Mesothelial cell of epicardium (in vitro differentiated cells): ENCODE data around the gene USE1. TPM values are rescaled to one million over a fixed set of nuclear protein-coding genes. Genes with fewer than 3 reads are reported as not detected.

Experiments used
- DNase-seq, 2 experiments: peaks; one replicate each; pipeline ENCODE4 v3.0.0; 2021; ENCODE audit warnings: low spot score in 2 of 2; ENCODE audit not compliant: unreplicated experiment in 2 of 2
- H3K27ac Mint-ChIP-seq: 2 replicates; pipeline ENCODE4 v1.8.0; 2021; ENCODE audit warnings: mixed read lengths
- H3K27me3 Mint-ChIP-seq: 2 replicates; pipeline ENCODE4 v1.8.0; 2021; ENCODE audit warnings: low read depth, mixed read lengths
- H3K36me3 Mint-ChIP-seq: 2 replicates; pipeline ENCODE4 v1.8.0; 2021; ENCODE audit warnings: mixed read lengths
- H3K4me1 Mint-ChIP-seq: 2 replicates; pipeline ENCODE4 v1.8.0; 2021; ENCODE audit warnings: mixed read lengths
- H3K4me3 Mint-ChIP-seq: 2 replicates; pipeline ENCODE4 v1.8.0; 2021; ENCODE audit warnings: mild to moderate bottlenecking, moderate library complexity, mixed read lengths
- H3K9me3 Mint-ChIP-seq: 2 replicates; pipeline ENCODE4 v1.8.0; 2021; ENCODE audit warnings: mixed read lengths
- total RNA-seq: library from RNA; stranded (reverse); gene quantifications from 3 replicates; pipeline ENCODE4 v1.2.1, GENCODE V29; 2021
- TF ChIP-seq, protein P1 (sequence below): fragments of 200-600 bp; sonication (generic); IDR thresholded peaks from one replicate; pipeline ENCODE4 v1.5.0; 2021; ENCODE audit warnings: antibody characterized with exemption; ENCODE audit not compliant: unreplicated experiment

Gene USE1
- total RNA-seq, 1 donor from 2014 or later, result 25.8 TPM

DNA sequence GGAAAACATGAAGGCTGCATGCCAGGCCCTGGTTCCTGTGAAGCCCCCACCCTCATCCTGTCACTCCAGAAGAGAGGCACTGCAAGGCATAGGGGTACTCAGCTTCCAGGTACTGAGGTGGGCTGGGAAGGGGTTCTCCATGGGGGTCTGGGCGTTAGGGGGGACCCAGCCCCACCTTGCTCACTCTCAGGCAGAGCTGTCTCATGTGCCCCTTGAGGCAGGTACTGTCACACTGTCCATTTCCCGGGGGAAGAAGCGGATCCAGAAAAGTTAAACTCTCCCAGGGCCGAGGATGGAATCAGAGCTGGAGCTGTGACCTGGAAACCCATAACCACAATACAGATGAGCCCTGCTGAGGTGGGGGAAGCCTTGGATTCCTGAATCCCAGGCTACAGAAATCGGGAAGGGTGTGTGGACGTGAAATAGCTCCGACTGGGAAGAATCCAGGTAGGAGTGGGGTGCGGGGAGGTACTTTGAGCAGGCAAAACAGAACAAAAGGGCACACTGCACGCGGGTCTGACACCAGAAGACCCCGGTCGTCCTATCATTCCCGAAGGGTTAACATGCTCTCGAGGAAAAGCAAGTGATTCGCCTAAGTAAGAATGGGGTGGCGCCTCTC lies 540 bp upstream of the USE1 start:
- TF ChIP-seq, protein P1, sequence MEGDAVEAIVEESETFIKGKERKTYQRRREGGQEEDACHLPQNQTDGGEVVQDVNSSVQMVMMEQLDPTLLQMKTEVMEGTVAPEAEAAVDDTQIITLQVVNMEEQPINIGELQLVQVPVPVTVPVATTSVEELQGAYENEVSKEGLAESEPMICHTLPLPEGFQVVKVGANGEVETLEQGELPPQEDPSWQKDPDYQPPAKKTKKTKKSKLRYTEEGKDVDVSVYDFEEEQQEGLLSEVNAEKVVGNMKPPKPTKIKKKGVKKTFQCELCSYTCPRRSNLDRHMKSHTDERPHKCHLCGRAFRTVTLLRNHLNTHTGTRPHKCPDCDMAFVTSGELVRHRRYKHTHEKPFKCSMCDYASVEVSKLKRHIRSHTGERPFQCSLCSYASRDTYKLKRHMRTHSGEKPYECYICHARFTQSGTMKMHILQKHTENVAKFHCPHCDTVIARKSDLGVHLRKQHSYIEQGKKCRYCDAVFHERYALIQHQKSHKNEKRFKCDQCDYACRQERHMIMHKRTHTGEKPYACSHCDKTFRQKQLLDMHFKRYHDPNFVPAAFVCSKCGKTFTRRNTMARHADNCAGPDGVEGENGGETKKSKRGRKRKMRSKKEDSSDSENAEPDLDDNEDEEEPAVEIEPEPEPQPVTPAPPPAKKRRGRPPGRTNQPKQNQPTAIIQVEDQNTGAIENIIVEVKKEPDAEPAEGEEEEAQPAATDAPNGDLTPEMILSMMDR, result no peak
- Mint-ChIP-seq H3K27ac (peak overlapping the region; percentile 99), H3K4me1 (peaks cover 10% of the 10 kb centered on the region), H3K4me3 (peak overlapping the region; percentile 92), H3K27me3 (no peaks in the 10 kb centered on the region), H3K36me3 (peaks cover 28% of the 10 kb centered on the region), H3K9me3 (no peaks in the 10 kb centered on the region)
- no peak for DNase-seq

DNA sequence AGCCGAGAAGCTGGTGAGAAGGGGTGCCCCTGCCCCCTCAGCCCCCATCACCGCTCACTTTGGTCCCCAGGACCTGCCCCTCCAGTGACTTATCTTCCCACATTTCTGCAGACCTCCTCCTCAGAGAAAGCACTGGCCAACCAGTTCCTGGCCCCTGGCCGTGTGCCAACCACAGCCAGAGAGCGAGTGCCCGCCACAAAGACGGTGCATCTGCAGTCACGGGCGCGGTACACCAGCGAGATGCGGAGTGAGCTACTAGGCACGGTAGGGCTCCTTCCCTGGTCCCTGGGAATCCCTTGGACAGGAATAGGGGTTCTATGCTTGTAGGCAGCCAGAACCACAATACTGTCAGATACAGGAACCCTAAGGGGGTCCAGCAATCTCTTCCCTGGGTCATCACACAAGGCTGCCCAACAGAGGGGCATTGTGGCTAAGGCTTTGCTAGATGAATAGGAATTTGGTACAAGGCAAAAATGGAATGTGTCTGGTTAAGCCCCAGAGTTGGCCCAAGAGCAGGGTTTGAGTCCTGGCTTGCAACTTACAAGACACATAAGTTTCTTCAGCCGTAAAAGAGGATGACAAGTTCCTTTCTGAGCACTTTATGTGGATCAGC lies 1.0 kb downstream of the USE1 start:
- no peaks in the 10 kb centered on the region for H3K9me3 Mint-ChIP-seq
- peaks cover 10% of the 10 kb centered on the region for H3K4me1 Mint-ChIP-seq
- DNase-seq, result no peak
- peak overlapping the region; percentile 92 for H3K4me3 Mint-ChIP-seq
- TF ChIP-seq, protein P1, result no peak
- no peaks in the 10 kb centered on the region for H3K27me3 Mint-ChIP-seq
- H3K27ac Mint-ChIP-seq, result peak overlapping the region; percentile 99
- peaks cover 25% of the 10 kb centered on the region for H3K36me3 Mint-ChIP-seq

DNA sequence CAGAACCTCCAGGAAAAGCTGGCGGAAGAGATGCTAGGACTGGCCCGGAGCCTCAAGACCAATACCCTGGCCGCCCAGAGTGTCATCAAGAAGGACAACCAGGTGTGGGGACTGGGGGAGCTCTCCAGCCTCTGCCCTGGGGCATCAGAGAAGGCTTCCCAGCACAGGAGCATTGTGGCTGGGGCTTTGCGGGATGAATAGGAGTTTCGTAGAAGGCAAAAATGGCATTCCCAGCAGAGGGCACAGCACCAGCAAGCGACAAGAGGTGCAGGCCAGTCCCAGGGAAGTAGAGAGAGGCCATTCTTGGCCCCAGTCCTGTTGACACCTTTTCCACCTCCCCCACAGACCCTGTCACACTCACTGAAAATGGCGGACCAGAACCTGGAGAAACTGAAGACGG lies 4.1 kb downstream of the USE1 start:
- DNase-seq, result no peak
- H3K27ac Mint-ChIP-seq, result no peak overlapping the region
- TF ChIP-seq, protein P1, result no peak
- H3K4me1 Mint-ChIP-seq, result peaks cover 10% of the 10 kb centered on the region
- no peaks in the 10 kb centered on the region for H3K27me3 Mint-ChIP-seq
- no peak overlapping the region for H3K4me3 Mint-ChIP-seq
- H3K9me3 Mint-ChIP-seq, result no peaks in the 10 kb centered on the region
- peaks cover 18% of the 10 kb centered on the region for H3K36me3 Mint-ChIP-seq

DNA sequence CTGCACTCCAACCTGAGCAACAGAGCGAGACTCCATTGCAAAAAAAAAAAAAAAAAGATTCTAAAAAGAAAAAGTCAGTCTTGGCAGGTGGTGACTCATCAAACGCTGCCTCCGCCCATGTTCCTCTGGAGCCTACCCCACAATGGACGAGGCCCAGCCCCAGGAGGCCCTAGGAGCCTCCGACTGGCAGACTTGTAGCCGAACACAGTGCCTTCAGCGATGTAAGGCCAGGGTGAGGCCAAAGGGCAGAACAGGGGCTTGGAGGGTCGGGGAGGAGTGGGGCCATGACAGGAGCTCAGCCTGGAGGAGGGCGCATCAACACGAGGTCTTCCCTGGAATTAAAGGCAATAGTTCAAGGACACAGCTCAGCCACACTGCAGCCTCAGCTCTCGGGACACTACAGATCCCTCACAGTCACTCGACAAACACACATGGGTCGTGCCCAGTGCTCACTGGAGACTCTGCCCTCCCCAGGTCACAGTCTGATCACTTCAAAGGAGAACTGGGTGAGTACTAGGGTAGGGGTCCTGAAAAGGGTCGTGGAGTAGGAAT lies 5.1 kb downstream of the USE1 start:
- no peak overlapping the region for H3K4me3 Mint-ChIP-seq
- H3K9me3 Mint-ChIP-seq, result no peaks in the 10 kb centered on the region
- no peak for DNase-seq
- H3K27me3 Mint-ChIP-seq, result no peaks in the 10 kb centered on the region
- H3K4me1 Mint-ChIP-seq, result peaks cover 5% of the 10 kb centered on the region
- no peak overlapping the region for H3K27ac Mint-ChIP-seq
- H3K36me3 Mint-ChIP-seq, result peaks cover 18% of the 10 kb centered on the region
- TF ChIP-seq, protein P1, result no peak

DNA sequence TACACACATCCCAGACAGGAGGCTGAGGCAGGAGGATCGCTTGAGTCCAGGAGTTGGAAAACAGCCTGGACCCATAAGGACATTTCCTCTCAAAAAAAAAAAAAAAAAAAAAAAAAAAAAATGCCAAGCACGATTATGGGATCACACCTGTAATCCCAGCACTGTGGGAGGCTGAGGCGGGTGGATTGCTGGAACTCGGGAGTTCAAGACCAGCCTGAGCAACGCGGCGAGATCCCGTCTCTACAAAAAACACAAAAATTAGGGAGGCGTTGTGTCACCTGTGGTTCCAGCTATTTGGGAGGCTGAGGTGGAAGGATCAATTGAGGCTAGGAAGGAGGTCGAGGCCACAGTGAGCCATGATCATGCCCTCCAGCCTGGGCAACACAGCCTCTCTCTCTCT lies 9.9 kb downstream of the USE1 start:
- Mint-ChIP-seq H3K27ac (no peak overlapping the region), H3K4me1 (peaks cover 4% of the 10 kb centered on the region), H3K4me3 (peak overlapping the region; percentile 48), H3K36me3 (peaks cover 4% of the 10 kb centered on the region), H3K27me3 (no peaks in the 10 kb centered on the region), H3K9me3 (no peaks in the 10 kb centered on the region)
- TF ChIP-seq, protein P1, result no peak
- no peak for DNase-seq
